Measurements from ENCODE around the gene TRAPPC6A. TPM values are rescaled to one million over a fixed set of nuclear protein-coding genes. Genes with fewer than 3 reads are reported as not detected.
A peak's percentile ranks its signal among the peaks of the same experiment; 100 is the strongest.

Gene TRAPPC6A
- total and polyA plus RNA-seq, 9 of the 15 experiments (the other 6 are each of a cell fraction or from before 2014, with no cell fraction given): 0.82 to 23.6 (median 11.6) TPM

GRCh38 chr19:45118106-45118505 lies 59.9 kb downstream of the TRAPPC6A start:
- FAIRE-seq: peak; percentile 72
- CTCF ChIA-PET (ENCODE audit: low intra/inter-chr PET ratio): no interaction called here
- intact Hi-C loops (cut with micrococcal nuclease): no loop called here

More at GRCh38 chr19:45118106-45118505, 59.9 kb downstream of the TRAPPC6A start:
- TF ChIP-seq HEY1 (CRISPR knock-in tag; IDR thresholded peaks at IDR 0.05; ENCODE audit: borderline replicate concordance) (no peak), DPF2 (IDR thresholded peaks at IDR 0.05) (no peak), CEBPG (CRISPR knock-in tag; IDR thresholded peaks at IDR 0.05) (no peak), CEBPG (tag; conservative IDR thresholded peaks at IDR 0.05 in 1 of 2, IDR thresholded peaks at IDR 0.05 in 1 of 2) (no peak), NFE2L1 (tag; IDR thresholded peaks at IDR 0.05; ENCODE audit: borderline replicate concordance, low read depth) (no peak), ZNF561 (CRISPR knock-in tag; conservative IDR thresholded peaks at IDR 0.05) (no peak), THAP12 (CRISPR knock-in tag; IDR thresholded peaks at IDR 0.05) (no peak), SRSF3 (IDR thresholded peaks at IDR 0.05; ENCODE audit: insufficient read depth, low read length) (no peak), CTCFL (IDR thresholded peaks at IDR 0.05; ENCODE audit: borderline replicate concordance, insufficient read depth, low read depth, low read length, poor library complexity, severe bottlenecking) (no peak), PRDM10 (IDR thresholded peaks at IDR 0.05; ENCODE audit: partially characterized antibody) (no peak), MAFG (tag; conservative IDR thresholded peaks at IDR 0.05) (no peak), NCOA2 (IDR thresholded peaks at IDR 0.05; ENCODE audit: partially characterized antibody in 2 of 2) (no peak), NR3C1 (CRISPR knock-in tag; IDR thresholded peaks at IDR 0.05) (no peak)
- no peak overlapping the region for H3K27ac ChIP-seq (ENCODE audit: extremely low read depth, low read depth, low read length)
- H3K9me1 ChIP-seq (ENCODE audit: control insufficient read depth, insufficient read depth, low read length): peaks cover 7% of the 10 kb centered on the region
- in situ Hi-C loops (cut with MboI): no loop called here
- WGBS (ENCODE audit: insufficient coverage, low coverage, missing lambda C conversion rate): 70% methylated on average over 5 of the region's 5 CpGs
- DNase-seq (ENCODE audit: extremely low read depth in 1 of 4, low spot score in 3 of 4) (no peak), ATAC-seq (peak; percentile 48)
- H3K9me3 ChIP-seq (replicated peaks; ENCODE audit: control insufficient read depth, insufficient read depth, low read depth, low read length): no peaks in the 10 kb centered on the region
- peaks cover 18% of the 10 kb centered on the region; the same call in 2 of the 3 replicates for H3K36me3 ChIP-seq (ENCODE audit: control insufficient read depth, insufficient read depth, low read length)
- no peak overlapping the region; a peak in 1 of 4 replicates for H3K9ac ChIP-seq (ENCODE audit: insufficient read depth in 1 of 2, low read depth in 2 of 2, low read length in 2 of 2)
- no TSS peak for BruUV-seq (replicated peaks)
- no peak overlapping the region for H2AFZ ChIP-seq (ENCODE audit: low read depth, low read length)
- POLR2A ChIA-PET: interaction anchor here (0.6 to 1.9 kb wide), 5 partner anchors 26 to 174 kb away, joined by 3 to 14 read pairs (median 4); partner anchors contain the start of genes GEMIN7 and PPP1R37
- peaks cover 41% of the 10 kb centered on the region for H4K20me1 ChIP-seq (replicated peaks; ENCODE audit: control insufficient read depth, insufficient read depth, low read length)
- H3K4me3 ChIP-seq: no peak overlapping the region
- no peaks in the 10 kb centered on the region for H3K27me3 ChIP-seq (ENCODE audit: control insufficient read depth in 2 of 2, insufficient read depth in 2 of 2, low read length in 2 of 2)
- peaks cover 63% of the 10 kb centered on the region for H3K79me2 ChIP-seq (ENCODE audit: control insufficient read depth, insufficient read depth, low read length)
- H3K4me1 ChIP-seq (replicated peaks in 1 of 2; ENCODE audit: control insufficient read depth in 2 of 2, insufficient read depth in 2 of 2, low read length in 2 of 2): peaks cover 4 to 37% of the 10 kb centered on the region in 2 experiments; a peak in 4 of 5 replicates
- no peak overlapping the region for H3K4me2 ChIP-seq (ENCODE audit: insufficient read depth, low read length)

All from K562 (cell line).